Neural progenitor cell (in vitro differentiated cells): ENCODE results near the gene WDR41. TPM values are rescaled to one million over a fixed set of nuclear protein-coding genes. Genes with fewer than 3 reads are reported as not detected.
"Not testable (repeated sequence)": the region's sequence is repeated elsewhere in the genome, so short reads cannot be mapped to it uniquely, and the experiment has no call there.

ENCODE experiments used
- DNase-seq: peaks from one replicate; pipeline ENCODE4 v3.0.0-alpha.2; 2016; ENCODE audit warnings: low spot score
- H2AFZ ChIP-seq: fragments of 200-600 bp; sonication (generic); replicated peaks from 2 replicates; pipeline ENCODE4 v1.6.1; 2016; ENCODE audit warnings: antibody characterized with exemption
- H3F3A ChIP-seq: fragments of 200-600 bp; sonication (generic); 2 replicates; pipeline ENCODE4 v1.6.1; 2016; ENCODE audit warnings: antibody characterized with exemption, low read depth
- H3K27ac ChIP-seq: fragments of 200-600 bp; sonication (generic); 2 replicates; pipeline ENCODE4 v1.5.1; 2016; ENCODE audit warnings: mild to moderate bottlenecking
- H3K27me3 ChIP-seq: fragments of 200-600 bp; sonication (generic); 2 replicates; pipeline ENCODE4 v1.6.1; 2016; ENCODE audit warnings: mild to moderate bottlenecking, moderate library complexity
- H3K36me3 ChIP-seq: fragments of 200-600 bp; sonication (generic); 2 replicates; pipeline ENCODE4 v1.5.1; 2016
- H3K4me1 ChIP-seq: fragments of 200-600 bp; sonication (generic); 2 replicates; pipeline ENCODE4 v1.6.1; 2016; ENCODE audit warnings: mixed run types
- H3K4me2 ChIP-seq: fragments of 200-600 bp; sonication (generic); 2 replicates; pipeline ENCODE4 v1.6.1; 2016
- H3K4me3 ChIP-seq: fragments of 200-600 bp; sonication (generic); 2 replicates; pipeline ENCODE4 v1.5.1; 2016
- H3K79me2 ChIP-seq: fragments of 200-600 bp; sonication (generic); 2 replicates; pipeline ENCODE4 v1.6.1; 2016; ENCODE audit warnings: low read depth
- H3K9ac ChIP-seq: fragments of 200-600 bp; sonication (generic); 2 replicates; pipeline ENCODE4 v1.6.1; 2016
- H3K9me3 ChIP-seq: fragments of 200-600 bp; sonication (generic); 2 replicates; pipeline ENCODE4 v1.5.1; 2016; ENCODE audit warnings: low read depth
- H4K20me1 ChIP-seq: fragments of 200-600 bp; sonication (generic); 2 replicates; pipeline ENCODE4 v1.6.1; 2016; ENCODE audit warnings: low read depth
- H3K27ac Mint-ChIP-seq: 3 replicates; pipeline ENCODE4 v1.8.0; 2021; ENCODE audit warnings: mixed read lengths
- H3K27me3 Mint-ChIP-seq: 2 replicates; pipeline ENCODE4 v1.8.0; 2022; ENCODE audit warnings: low read depth, mild to moderate bottlenecking, inconsistent platforms, moderate library complexity, mixed read lengths; ENCODE audit not compliant: insufficient read depth
- H3K36me3 Mint-ChIP-seq: 3 replicates; pipeline ENCODE4 v1.8.0; 2021; ENCODE audit warnings: mixed read lengths
- H3K4me1 Mint-ChIP-seq: 3 replicates; pipeline ENCODE4 v1.8.0; 2021; ENCODE audit warnings: mixed read lengths
- H3K4me3 Mint-ChIP-seq: 3 replicates; pipeline ENCODE4 v1.8.0; 2021; ENCODE audit warnings: mild to moderate bottlenecking, moderate library complexity, mixed read lengths
- H3K9me3 Mint-ChIP-seq: 3 replicates; pipeline ENCODE4 v1.8.0; 2020; ENCODE audit warnings: mixed read lengths
- CTCF ChIP-seq: fragments of 200-600 bp; sonication (generic); IDR thresholded peaks from 2 replicates; pipeline ENCODE4 v1.5.1; 2017; ENCODE audit warnings: antibody characterized with exemption, mild to moderate bottlenecking
- EZH2 ChIP-seq: fragments of 200-600 bp; sonication (generic); IDR thresholded peaks from 2 replicates; pipeline ENCODE4 v1.6.1; 2017; ENCODE audit warnings: antibody characterized with exemption, mild to moderate bottlenecking, moderate library complexity
- EZH2phosphoT487 ChIP-seq: fragments of 200-600 bp; sonication (generic); IDR thresholded peaks from 2 replicates; pipeline ENCODE4 v1.6.1; 2017; ENCODE audit warnings: antibody characterized with exemption
- total RNA-seq: library from RNA; depleted of rRNA; stranded (reverse); fragments of >200 nt; gene quantifications from 2 replicates; pipeline ENCODE4 v1.2.3, GENCODE V29; 2015; ENCODE audit warnings: low replicate concordance

Gene WDR41
- total RNA-seq, 1 donor from 2014 or later, result 92.6 TPM

- H3K4me3 Mint-ChIP-seq, result peak overlapping the region; percentile 94
- TF ChIP-seq EZH2, result no peak
- no peak for TF ChIP-seq CTCF
- TF ChIP-seq EZH2phosphoT487, result no peak
- no peaks in the 10 kb centered on the region for H3K9me3 Mint-ChIP-seq
- peak overlapping the region; percentile 39 for H3K27ac Mint-ChIP-seq
- H3K36me3 Mint-ChIP-seq, result peaks cover 2% of the 10 kb centered on the region
- H3K9ac ChIP-seq, result no peak overlapping the region
- peaks cover 7% of the 10 kb centered on the region for H4K20me1 ChIP-seq
- DNase-seq, result no peak
- peak overlapping the region; percentile 70 for H3K4me3 ChIP-seq
- no peaks in the 10 kb centered on the region for H3K36me3 ChIP-seq
- peaks cover 14% of the 10 kb centered on the region for H3K4me1 Mint-ChIP-seq
- H2AFZ ChIP-seq, result no peak overlapping the region
- H3K4me1 ChIP-seq, result peaks cover 8% of the 10 kb centered on the region
- peaks cover 40% of the 10 kb centered on the region for H3K79me2 ChIP-seq
- no peaks in the 10 kb centered on the region for H3K9me3 ChIP-seq
- H3K4me2 ChIP-seq, result peak overlapping the region; percentile 92
- peaks cover 45% of the 10 kb centered on the region for H3K27me3 ChIP-seq
- peaks cover 2% of the 10 kb centered on the region for H3K27me3 Mint-ChIP-seq
- H3F3A ChIP-seq, result peaks cover 10% of the 10 kb centered on the region
- H3K27ac ChIP-seq, result no peak overlapping the region
Measured at GRCh38 chr5:77492653-77493000, 511 bp upstream of the WDR41 start.

GRCh38 chr5:77490741-77491344 is 1.3 kb downstream of the WDR41 start:
- H3K4me2 ChIP-seq, result peak overlapping the region; percentile 92
- not testable (repeated sequence) for H3K9me3 Mint-ChIP-seq, H3K36me3 Mint-ChIP-seq, H2AFZ ChIP-seq, DNase-seq, H3K36me3 ChIP-seq, H3K4me1 ChIP-seq, H3K27ac ChIP-seq, H3K27me3 Mint-ChIP-seq, H3K9me3 ChIP-seq, H3K9ac ChIP-seq
- Mint-ChIP-seq H3K4me1 (peaks cover 14% of the 10 kb centered on the region), H3K4me3 (peak overlapping the region; percentile 94), H3K27ac (peak overlapping the region; percentile 54)
- H4K20me1 ChIP-seq, result peaks cover 11% of the 10 kb centered on the region
- H3K79me2 ChIP-seq, result peaks cover 40% of the 10 kb centered on the region
- H3K4me3 ChIP-seq, result peak overlapping the region; percentile 70
- H3F3A ChIP-seq, result peaks cover 10% of the 10 kb centered on the region
- H3K27me3 ChIP-seq, result peaks cover 33% of the 10 kb centered on the region

- H4K20me1 ChIP-seq, result peaks cover 11% of the 10 kb centered on the region
- no peaks in the 10 kb centered on the region for H3K9me3 ChIP-seq
- H3K79me2 ChIP-seq, result peaks cover 37% of the 10 kb centered on the region
- Mint-ChIP-seq H3K36me3 (peaks cover 27% of the 10 kb centered on the region), H3K4me3 (no peak overlapping the region), H3K27ac (no peak overlapping the region), H3K4me1 (peaks cover 11% of the 10 kb centered on the region), H3K27me3 (no peaks in the 10 kb centered on the region), H3K9me3 (no peaks in the 10 kb centered on the region)
- no peak overlapping the region for H3K9ac ChIP-seq
- TF ChIP-seq CTCF (no peak), EZH2phosphoT487 (no peak), EZH2 (no peak)
- H2AFZ ChIP-seq, result no peak overlapping the region
- no peaks in the 10 kb centered on the region for H3K36me3 ChIP-seq
- DNase-seq, result no peak
- no peak overlapping the region for H3K4me2 ChIP-seq
- peaks cover 2% of the 10 kb centered on the region for H3F3A ChIP-seq
- no peak overlapping the region for H3K27ac ChIP-seq
- no peak overlapping the region for H3K4me3 ChIP-seq
- H3K27me3 ChIP-seq, result no peaks in the 10 kb centered on the region
- H3K4me1 ChIP-seq, result peaks cover 8% of the 10 kb centered on the region
Measured at GRCh38 chr5:77486344-77486962, 5.7 kb downstream of the WDR41 start.

- H3K9me3 Mint-ChIP-seq, result peaks cover 6% of the 10 kb centered on the region
- no peak overlapping the region for H3K27ac Mint-ChIP-seq
- Histone ChIP-seq H4K20me1 (peaks cover 3% of the 10 kb centered on the region), H3K9ac (no peak overlapping the region), H3K4me1 (no peaks in the 10 kb centered on the region), H3K9me3 (no peaks in the 10 kb centered on the region), H3K36me3 (no peaks in the 10 kb centered on the region), H3F3A (no peaks in the 10 kb centered on the region), H3K27ac (no peak overlapping the region), H3K4me3 (no peak overlapping the region), H2AFZ (no peak overlapping the region), H3K4me2 (no peak overlapping the region), H3K79me2 (peaks cover 9% of the 10 kb centered on the region), H3K27me3 (no peaks in the 10 kb centered on the region)
- no peaks in the 10 kb centered on the region for H3K4me1 Mint-ChIP-seq
- H3K36me3 Mint-ChIP-seq, result peaks cover 36% of the 10 kb centered on the region
- H3K27me3 Mint-ChIP-seq, result no peaks in the 10 kb centered on the region
- H3K4me3 Mint-ChIP-seq, result no peak overlapping the region
- no peak for TF ChIP-seq CTCF
- TF ChIP-seq EZH2phosphoT487, result no peak
- TF ChIP-seq EZH2, result no peak
- no peak for DNase-seq
Measured at GRCh38 chr5:77483682-77484081, 8.4 kb downstream of the WDR41 start.

- not testable (repeated sequence) for H3K9me3 ChIP-seq, H2AFZ ChIP-seq, H4K20me1 ChIP-seq, H3K4me3 Mint-ChIP-seq, DNase-seq, H3K4me3 ChIP-seq, H3K9ac ChIP-seq, H3F3A ChIP-seq, H3K27ac Mint-ChIP-seq, H3K27ac ChIP-seq, H3K79me2 ChIP-seq, H3K27me3 ChIP-seq, H3K4me1 Mint-ChIP-seq, H3K36me3 ChIP-seq, H3K4me2 ChIP-seq, H3K4me1 ChIP-seq, H3K27me3 Mint-ChIP-seq
- H3K36me3 Mint-ChIP-seq, result peaks cover 24% of the 10 kb centered on the region
- peaks cover 38% of the 10 kb centered on the region for H3K9me3 Mint-ChIP-seq
Measured at GRCh38 chr5:77475041-77475440, 17.1 kb downstream of the WDR41 start.

GRCh38 chr5:77468875-77469274 is 23.2 kb downstream of the WDR41 start:
- H4K20me1 ChIP-seq, H3K4me2 ChIP-seq, H3K27me3 Mint-ChIP-seq: not testable (repeated sequence)

More at GRCh38 chr5:77468875-77469274, 23.2 kb downstream of the WDR41 start:
- Mint-ChIP-seq H3K9me3 (peaks cover 23% of the 10 kb centered on the region), H3K36me3 (peaks cover 24% of the 10 kb centered on the region)
- H3K4me3 Mint-ChIP-seq, H3K27ac ChIP-seq, H3K27me3 ChIP-seq, DNase-seq, H3K27ac Mint-ChIP-seq, H3K9ac ChIP-seq, H3K9me3 ChIP-seq, H3K4me1 ChIP-seq, H3K36me3 ChIP-seq, H3F3A ChIP-seq, H3K4me3 ChIP-seq, H3K4me1 Mint-ChIP-seq, H2AFZ ChIP-seq: not testable (repeated sequence)
- H3K79me2 ChIP-seq, result peaks cover 16% of the 10 kb centered on the region
